Ishikawa (cell line): Measurements from ENCODE around the gene GUCA1C.

Source experiments
- EP300 ChIP-seq: IDR thresholded peaks from 2 replicates; pipeline ENCODE4 v1.6.1; 2012; ENCODE audit warnings: borderline replicate concordance
- MAX ChIP-seq: IDR thresholded peaks from 2 replicates; pipeline ENCODE4 v1.6.1; 2012
- RAD21 ChIP-seq: IDR thresholded peaks from 2 replicates; pipeline ENCODE4 v1.6.1; 2012; ENCODE audit warnings: low read depth

- TF ChIP-seq EP300 (no peak; the same call in 1 of the 2 replicates), MAX (no peak), RAD21 (no peak)
Measured at GRCh38 chr3:108931035-108931434, 22.6 kb downstream of the GUCA1C start.
